ENCODE data around the gene MPPED1.

MPPED1 gene

GRCh38 chr22:43392385-43392989 is 19.3 kb upstream of the MPPED1 start:
- DNase-seq (ENCODE audit: low spot score), result no peak

DNA sequence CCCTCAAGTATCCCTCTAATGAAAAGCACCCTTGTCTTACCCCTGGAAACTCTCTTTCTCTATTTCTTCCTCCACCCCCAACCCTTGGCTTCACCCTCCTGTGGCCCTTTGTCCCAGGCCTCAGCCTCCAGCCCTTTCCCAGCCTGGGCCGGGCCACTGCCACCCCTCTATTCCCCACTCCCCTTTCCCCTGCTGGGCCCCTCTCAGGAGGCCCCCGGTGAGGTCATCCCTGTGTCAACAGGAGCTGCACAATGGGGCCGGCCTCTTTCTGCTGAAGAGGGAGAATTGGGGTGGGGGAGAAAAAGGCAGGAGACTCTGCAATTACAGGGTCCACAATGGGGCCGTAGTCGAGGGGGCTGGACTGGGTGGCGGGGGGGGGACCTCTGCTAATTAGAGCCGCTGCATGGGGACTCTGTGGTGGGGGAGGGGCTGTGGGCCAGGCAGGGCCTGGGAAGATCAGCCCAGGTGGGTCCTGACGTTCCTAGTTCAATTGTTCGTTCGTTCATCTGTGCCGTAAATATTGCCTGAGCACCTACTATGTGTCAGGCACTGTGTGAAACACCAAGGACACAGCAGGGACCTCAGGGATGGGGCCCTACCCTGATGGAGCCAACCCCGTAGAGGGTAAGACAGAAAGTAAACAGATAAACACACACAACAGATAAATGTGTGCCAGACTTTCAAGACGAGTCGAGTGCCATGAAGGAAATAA is 18.5 kb upstream of the MPPED1 start:
- no peak for DNase-seq (ENCODE audit: low spot score)

DNA sequence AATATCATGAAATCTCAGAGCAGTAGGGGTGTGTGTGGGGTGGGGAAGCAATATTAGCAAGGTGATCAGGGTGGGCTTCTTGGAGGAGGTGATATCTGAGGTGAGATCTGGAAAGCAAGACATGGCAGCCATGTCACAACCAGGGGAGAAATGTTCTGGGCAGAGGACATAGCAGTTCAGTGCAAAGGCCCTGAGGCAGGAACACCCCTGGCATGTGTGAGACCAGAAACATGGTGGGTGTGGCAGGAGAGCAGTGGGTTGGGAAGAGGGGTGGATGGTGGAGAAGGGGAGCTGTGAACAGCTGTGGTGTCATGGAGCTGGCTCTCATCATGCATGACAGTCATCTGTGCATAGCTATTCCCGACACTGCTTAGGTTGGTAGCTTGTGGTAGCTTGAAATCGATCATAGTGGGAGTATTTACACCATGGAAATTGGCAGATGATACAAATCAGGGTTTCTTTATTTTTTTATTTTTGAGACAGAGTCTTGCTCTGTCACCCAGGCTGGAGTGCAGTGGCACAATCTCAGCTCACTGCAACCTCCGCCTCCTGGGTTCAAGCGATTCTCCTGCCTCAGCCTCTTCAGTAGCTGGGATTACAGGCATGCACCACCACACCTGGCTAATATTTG is 17.9 kb upstream of the MPPED1 start:
- DNase-seq (ENCODE audit: low spot score), result no peak

GRCh38 chr22:43395086-43395695 is 16.6 kb upstream of the MPPED1 start:
- DNase-seq (ENCODE audit: low spot score), result no peak

DNA sequence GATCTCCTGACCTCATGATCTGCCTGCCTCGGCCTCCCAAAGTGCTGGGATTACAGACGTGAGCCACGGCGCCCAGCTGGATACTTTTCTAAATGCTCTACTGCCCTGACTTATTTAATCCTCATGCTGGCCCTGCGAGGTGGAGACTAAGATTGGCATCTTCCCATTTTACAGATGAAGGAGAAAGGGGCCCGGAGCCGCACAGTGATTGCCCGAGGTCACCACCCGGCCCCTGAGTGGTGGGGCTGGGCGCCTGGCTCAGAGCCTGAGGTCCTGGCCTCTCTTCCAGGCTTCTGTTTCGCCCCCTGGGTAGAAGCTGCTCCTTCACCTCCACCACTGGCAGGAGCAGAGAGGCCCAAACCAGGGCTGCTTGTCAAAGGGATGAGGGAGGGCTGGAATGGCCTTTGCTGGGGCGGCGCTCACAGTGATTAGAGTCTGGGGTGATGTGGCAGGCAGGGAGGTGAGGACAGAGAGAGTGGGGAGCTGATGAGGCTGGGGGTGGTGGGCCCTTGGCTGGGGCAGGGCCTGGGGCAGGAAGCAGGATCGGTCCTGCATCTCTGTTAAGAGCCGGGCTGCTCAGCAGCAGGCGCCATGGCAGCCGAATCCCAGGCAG is 15.4 kb upstream of the MPPED1 start:
- DNase-seq (ENCODE audit: low spot score), result no peak

DNA sequence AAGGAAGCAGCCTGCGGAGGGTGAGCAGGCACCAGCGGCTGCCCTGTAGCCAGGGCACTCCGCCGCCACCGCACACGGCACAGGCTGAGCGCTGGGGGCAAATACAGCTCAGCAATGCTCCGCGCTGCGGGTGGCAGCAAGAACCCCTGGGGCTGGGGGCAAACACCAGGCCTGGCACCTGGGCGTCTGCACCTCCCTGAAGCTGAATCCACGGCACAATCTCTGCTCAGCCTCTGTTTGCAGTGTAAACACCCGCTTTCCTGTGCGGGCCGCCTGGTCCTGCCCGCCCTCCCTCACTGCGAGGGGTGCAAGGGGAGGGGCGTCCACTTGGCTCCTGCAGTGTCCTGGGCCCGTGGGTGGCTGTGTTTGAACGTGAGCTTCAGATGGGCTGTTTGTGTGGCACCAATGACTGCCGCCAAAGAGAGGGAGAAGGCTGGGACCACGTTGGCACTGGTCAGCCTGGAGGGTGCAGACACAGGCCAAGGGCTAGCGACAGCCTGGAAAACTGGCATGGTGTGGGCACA is 14.8 kb upstream of the MPPED1 start:
- no peak for DNase-seq (ENCODE audit: low spot score)

DNA sequence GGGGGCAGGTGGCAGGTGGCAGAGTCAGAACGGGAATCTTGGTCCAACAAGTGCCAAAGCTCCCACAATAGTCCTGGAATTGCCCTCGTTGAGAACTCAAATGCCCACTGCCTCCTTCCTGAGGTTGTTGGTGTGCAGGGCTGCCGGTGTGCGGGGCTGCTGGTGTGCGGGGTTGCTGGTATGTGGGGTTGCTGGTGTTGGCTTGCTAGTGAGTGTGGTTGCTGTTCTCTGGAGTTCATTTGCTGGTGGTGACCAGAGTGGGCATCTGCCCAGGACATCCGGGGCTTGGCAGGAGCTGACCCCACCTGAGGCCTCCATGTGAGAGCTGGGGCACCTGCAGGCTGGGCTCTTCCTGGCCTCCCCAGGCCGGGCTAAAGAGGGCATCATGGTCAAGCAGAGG is 14.0 kb upstream of the MPPED1 start:
- no peak for DNase-seq (ENCODE audit: low spot score)

DNA sequence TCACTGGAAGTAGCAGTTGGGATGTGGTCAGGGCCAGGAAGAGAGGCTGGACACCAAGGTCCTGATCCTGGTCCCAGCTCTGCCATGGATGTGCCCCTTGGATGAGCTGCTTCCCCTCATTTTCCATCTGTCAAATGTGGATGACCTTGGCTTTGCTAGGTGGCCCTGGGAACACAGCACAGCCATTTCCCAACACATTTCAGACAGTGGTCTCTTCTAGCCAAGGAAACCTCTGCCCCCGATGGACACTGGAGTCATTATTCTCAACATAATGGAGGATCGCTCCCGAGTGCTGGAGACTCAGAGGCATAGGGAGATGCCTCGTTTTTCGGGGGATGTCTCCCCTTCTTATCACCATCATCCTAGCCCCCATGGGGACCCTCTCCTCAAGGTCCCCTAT is 13.6 kb upstream of the MPPED1 start:
- no peak for DNase-seq (ENCODE audit: low spot score)

DNA sequence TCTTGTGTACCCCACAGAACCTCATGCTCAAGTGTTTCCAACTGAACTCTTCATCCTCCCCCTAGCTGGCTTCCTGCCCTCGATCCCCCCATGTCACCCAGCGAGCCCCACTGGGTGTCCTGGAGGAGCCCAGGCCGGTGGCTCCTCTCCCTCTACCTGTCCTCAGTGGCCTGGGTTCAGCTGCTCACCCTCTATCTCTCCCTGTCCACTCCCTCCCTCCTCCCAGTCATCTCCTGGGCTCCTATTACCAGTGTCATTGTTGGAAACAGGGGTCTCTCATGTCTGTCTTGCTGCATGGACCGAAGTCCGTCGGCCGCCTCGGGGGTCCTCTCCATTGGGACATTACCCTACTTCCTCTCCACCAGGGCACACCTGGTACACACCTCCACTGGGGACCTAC is 12.9 kb upstream of the MPPED1 start:
- no peak for DNase-seq (ENCODE audit: low spot score)

GRCh38 chr22:43399338-43399979 is 12.4 kb upstream of the MPPED1 start:
- DNase-seq (ENCODE audit: low spot score), result no peak

DNA sequence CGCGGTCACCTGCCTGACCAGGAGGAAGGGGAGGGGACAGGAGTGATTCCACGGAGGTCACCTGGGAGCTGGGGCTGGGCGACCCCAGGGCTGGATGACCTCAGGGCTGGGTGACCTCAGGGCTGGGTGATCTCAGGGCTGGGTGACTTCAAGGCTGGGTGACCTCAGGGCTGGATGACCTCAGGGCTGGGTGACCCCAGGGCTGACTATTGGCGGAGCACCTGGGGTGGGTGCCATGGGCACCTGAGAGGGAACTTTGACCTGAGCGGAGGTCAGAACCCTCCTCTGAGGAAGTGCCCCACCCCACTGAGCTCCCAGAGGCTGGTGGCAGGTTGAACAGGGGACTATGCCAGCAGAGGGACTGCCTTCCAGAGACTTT is 11.8 kb upstream of the MPPED1 start:
- DNase-seq (ENCODE audit: low spot score), result no peak

- DNase-seq (ENCODE audit: low spot score), result no peak
Measured at GRCh38 chr22:43400449-43400848, 11.4 kb upstream of the MPPED1 start.

DNA sequence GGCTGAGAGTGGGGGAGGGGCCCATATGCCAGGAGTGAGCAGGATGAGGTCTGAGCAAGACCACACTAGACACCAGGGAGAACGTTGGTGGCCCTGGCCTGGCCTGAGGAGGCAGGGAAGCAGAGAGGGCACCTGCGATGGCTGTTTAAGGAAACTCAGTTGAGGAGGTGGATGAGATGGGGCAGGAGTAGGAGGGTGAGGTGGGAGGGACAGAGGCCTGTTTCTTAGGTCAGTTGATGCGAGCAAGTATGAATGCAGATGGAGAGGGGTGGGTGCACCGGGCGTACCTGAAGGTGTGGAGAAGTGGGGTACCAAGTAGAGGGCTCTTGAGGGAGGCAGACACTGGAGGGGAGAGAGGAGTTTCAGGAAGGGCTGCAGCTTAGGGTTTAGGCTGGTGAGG is 10.6 kb upstream of the MPPED1 start:
- DNase-seq (ENCODE audit: low spot score), result no peak

GRCh38 chr22:43401661-43402060 is 10.2 kb upstream of the MPPED1 start:
- DNase-seq (ENCODE audit: low spot score), result no peak

DNA sequence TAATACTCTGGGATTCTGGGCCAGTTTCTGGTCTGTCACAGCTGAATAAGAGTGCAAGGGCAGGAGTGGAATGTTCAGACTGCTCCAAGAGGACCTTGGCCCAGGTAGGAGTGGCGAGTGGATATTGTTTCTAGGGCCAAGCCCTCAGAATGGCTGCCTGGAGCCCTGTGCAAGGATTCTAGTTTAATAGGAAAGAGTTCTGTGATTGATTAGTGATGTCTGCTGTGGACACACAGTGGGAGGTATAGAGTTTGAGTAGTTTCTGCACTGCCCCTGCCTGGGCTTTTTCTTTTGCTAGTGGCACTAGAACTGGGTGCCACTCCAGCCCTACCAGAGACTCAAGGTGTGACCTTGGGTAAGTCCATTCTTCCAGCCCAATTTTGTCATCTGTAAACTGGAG is 9.7 kb upstream of the MPPED1 start:
- DNase-seq (ENCODE audit: low spot score), result no peak

- no peak for DNase-seq (ENCODE audit: low spot score)
Measured at GRCh38 chr22:43404673-43405385, 7.0 kb upstream of the MPPED1 start.

- DNase-seq (ENCODE audit: low spot score), result no peak
Measured at GRCh38 chr22:43406186-43406790, 5.5 kb upstream of the MPPED1 start.

DNA sequence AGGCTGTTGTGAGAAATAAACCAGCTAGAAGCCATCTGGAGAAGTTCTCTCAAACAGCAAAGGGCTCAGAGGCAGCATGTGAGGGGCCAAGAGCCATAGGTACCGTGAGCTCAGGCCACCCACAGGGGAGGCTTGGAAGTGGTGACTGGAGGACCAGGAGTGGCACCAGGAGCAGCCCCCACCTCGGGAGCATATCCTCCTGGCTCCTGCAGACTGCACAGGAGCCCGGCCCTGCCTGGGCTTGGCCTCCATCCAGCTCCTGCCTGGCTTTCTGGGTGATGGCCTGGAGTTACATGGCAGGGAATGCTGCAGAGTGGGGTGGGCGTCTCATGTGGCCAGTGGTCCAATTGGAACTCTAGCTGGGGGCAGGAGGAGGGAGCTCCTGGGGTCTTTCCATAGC is 4.2 kb upstream of the MPPED1 start:
- no peak for DNase-seq (ENCODE audit: low spot score)

DNA sequence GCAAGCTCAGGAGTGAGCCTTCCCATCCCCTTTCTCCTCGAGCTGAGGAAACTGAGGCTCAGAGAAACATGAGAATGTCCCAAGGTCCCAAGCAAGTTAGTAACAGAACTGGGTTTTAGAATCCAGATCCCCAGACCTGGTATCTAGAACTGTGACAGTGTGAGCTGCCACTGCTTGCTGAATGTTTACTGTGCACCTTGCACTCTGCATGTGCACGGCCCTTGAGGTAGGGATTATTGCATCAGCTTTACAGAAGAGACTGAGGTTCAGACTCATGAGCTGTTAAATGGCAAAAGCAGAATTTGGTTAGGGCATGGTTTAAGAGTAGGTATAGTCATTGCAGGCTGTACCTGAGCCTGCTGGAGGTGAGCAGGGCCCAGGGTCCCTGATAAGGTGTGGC is 3.8 kb upstream of the MPPED1 start:
- no peak for DNase-seq (ENCODE audit: low spot score)

DNA sequence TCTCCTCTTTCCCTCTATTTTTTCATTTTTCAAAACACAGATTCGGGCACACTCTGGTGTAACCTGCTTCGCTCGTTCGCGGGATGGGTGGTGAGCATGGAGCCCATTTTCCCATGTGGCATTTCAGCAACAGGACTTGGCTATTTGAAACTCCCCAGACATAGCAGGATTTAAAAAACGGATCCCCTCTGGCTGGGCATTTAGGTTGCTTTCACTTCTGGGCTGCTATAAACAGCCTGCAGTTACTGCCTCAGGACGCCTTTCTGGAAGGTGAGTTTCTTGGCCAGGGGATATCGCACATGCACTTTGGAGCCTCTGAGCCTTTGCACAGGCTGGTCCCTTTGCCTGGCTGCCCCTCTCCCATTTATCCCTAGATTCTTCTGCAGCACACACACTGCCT is 2.8 kb upstream of the MPPED1 start:
- no peak for DNase-seq (ENCODE audit: low spot score)

GRCh38 chr22:43409800-43410199 is 2.0 kb upstream of the MPPED1 start:
- DNase-seq (ENCODE audit: low spot score), result no peak

Measured in D341Med (cell line).